GM18517 (cell line): Measurements from ENCODE around the gene ZNF593OS.
A peak's percentile ranks its signal among the peaks of the same experiment; 100 is the strongest.

Source experiments
- ATAC-seq: cut with Tn5 transposase; IDR thresholded peaks from one replicate; pipeline ENCODE4 v1.9.1; 2021; ENCODE audit warnings: mild to moderate bottlenecking, moderate library complexity; ENCODE audit not compliant: unreplicated experiment

The ZNF593OS gene

DNA sequence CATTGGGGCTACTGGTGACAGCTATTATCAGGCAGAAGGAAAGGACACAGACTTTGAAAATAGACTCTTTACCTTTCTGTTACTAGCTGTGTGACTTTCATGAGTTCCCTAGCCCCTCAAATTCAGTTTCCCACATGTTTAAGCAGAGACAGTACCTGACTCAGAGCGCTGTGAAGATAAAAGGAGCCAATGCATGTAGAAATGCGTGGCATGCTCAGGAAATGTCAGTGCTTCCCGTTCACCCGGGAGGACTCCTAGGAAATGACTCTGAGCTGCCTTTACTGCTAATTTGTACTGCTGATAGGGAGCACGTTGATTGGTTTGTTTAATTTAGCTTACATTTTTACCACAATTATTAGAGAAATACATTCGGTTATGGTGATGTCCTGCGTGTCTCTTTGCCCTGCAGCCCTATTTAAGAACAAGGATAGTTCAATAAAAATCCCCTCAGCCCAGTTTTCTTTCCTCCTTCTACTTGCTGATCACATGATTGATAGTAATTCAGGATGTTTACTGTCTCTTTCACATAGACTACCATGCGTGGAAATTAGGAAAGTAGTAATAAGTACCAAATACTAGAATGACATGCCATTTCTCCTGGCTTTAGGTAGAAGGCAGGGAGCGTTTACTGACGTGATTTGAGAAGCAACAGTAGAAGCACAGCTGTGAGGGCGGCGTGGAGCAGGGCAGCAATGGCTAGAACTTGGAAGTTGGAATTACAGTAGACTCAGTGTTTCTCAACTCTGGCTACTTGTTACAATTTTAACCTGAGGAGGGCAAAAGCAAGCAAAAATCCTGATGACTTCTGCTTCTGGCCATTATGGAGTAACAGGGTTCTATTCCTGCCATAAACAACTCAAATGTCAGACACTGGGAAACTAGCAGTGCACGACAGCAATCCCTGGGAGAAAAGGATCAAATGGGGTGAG, 44.1 kb downstream of the ZNF593OS start:
- ATAC-seq: no peak

DNA sequence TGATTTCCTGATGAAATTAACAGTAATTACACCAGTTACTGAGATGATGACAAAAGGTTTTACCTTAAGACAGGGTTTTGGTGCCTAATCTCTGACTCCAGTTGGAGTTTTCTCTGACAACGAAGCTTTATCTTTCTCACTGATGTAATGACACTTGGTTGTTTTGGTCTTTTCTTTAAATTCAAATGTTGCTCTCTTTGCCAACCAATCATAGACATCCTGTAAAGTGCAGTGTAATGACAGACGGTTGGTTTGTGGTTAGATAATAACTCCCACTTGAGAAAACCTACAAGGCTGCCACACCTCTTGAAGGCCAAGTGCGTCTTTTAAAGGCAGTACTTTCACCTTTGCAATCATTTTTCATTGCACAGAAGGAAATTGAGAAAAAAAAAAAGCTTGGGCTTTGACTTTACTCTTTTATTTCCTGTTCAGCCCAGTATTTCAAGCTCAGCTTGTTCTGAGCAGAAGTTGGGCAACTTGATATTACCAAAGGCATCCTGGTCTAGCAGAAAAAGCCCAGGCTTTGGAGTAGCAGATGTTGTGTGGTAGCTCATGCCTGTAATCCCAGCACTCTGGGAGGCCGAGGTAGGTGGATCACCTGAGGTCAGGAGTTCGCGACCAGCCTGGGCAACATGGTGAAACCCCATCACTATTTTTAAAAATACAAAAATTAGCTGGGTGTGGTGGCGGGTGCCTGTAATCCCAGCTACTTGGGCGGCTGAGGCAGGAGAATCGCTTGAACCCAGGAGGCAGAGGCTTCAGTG, 45.1 kb downstream of the ZNF593OS start:
- ATAC-seq: peak; percentile 72

DNA sequence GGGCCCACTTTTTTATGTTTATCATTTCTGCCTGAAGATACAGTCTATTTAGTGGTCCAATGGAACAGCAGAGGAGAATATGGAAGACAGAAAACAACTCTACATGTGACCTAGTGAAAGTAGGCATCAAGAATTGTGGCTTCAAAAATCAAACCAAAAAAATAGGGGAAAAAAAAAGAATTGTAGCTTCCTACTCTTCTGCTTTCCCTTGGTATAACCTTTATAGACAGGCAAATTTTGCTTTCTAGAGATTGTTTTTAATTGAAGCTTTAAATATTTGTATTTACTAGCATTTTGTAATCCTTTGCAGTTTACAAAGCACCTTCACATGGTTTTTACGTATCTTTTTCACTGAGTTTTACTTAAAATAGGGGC, 45.7 kb downstream of the ZNF593OS start:
- no peak for ATAC-seq

DNA sequence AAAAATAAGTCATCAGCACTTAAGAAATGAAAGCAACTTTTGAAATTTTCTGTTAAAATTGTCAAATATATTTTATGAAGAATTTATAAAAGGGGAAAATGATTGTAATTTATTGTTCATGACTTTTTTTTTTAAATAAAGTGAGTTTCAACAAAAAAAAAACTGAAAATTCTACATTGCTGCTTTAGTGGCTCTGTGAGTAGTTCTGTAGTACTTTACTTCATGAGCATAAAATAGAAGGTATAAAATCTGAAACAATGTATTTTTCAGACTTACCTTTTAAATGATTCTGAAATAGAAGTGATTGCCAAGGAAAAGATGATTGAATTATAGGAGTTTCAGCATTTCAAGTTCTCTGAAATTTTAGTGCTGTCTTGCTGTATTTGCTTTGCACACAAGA, 46.2 kb downstream of the ZNF593OS start:
- ATAC-seq: no peak

DNA sequence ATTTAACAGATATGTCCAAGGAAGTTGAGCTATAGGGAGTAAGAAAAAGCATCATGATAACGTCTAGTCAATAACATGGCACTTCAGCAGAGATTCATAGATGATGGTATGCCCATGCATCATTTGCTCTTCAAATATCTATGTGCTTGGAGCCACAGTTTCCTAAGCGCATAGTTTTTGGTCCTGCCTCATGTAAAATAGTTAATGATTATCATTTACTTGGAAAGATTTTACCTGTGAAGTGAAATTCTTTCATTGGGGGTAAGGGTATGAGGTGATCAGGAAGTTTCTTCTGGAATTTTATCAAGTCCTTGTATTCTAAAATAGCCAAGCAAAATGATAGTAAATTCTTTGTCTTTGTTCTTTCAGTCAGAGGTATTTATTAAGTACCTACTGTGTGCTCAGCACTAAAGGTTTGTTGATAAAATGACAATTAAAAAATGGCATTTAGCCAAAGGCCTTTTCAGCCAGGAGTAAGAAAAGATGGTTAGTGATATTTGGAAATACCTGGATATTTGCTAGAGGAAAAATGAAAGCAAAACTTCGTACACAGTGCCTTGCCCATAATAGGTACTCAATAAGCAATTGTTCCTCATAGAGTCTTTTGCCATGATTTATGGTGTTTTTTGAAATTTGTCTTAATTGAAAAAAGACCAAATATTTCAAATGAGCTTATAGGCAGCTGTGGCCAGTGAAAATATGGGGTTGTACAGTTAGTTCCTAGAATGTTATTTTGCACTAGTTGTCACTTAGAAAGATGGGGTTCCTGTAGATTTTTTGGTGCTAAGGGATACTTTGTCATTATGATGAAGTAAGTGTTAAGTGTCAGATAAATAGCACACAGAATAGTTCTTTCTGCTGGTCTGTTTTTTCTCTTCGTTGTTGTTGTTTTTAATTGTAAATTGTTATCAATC, 47.0 kb downstream of the ZNF593OS start:
- ATAC-seq: no peak

DNA sequence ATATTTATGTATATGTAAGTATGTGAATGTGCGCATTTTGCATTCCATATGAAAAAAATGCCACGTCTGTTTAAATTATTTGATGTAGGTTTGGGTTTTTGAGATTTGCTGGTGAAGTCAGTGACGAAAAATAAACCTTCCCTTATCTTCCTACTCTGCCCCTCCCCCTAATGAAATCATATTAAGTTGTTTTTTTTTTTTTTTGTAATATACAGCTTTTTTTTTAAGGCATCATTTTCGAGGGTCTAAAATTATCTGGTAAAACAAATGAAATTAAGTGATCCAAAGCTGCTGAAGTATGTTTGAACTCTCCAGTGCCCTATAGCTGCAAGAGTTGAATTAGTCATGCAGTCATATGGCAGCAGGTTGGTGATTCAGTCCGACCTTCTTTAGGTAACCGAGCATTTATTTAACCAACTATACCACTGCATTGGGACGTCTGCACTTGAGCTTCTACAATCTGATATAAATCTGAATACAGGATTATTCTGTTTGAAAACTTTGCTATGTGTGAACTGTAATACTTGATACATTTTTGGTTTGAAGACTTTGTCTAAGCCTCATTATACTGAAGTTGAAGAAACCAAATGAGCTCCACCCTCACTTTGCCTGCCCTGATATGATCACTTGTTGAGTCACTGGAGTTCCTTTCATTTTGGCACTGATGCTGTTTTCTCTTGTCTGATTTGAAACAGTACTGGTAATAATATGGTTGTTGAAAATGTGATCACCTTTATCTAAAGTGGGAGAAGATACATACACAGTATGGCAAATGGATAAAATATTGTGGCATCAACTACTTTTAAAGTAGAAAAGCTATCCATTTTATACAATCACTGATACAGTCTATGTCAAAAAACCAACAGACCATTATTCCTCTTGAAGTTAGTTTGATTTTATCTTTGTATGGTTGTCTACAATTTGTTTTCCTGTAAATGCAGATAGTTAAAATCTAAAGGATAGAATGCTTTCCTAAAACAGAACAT, 48.4 kb downstream of the ZNF593OS start:
- no peak for ATAC-seq

DNA sequence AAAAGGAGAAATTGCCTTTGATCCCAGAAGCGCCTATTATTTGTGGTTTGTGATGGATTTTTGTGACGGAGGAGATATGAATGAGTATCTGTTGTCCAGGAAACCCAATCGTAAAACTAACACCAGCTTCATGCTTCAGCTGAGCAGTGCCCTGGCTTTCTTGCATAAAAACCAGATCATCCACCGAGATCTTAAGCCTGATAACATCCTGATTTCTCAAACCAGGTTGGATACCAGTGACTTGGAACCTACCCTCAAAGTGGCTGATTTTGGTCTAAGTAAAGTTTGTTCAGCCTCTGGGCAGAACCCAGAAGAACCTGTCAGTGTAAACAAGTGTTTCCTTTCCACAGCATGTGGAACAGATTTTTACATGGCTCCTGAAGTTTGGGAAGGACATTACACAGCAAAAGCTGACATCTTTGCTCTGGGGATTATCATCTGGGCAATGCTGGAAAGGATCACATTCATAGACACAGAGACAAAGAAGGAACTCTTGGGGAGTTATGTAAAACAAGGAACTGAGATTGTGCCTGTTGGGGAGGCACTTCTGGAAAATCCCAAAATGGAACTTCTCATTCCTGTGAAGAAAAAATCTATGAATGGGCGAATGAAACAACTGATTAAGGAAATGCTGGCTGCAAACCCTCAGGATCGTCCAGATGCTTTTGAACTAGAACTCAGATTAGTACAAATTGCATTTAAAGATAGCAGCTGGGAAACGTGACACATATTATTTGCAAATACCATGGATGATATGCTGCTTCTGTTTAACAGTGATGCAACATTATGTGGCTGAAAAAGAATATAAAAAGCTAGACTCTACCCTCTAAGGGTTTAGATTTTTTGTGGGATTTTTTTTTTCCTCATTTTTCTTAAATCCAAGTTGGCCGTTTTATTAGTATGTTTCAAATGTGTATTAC, 49.5 kb downstream of the ZNF593OS start:
- ATAC-seq: no peak

DNA sequence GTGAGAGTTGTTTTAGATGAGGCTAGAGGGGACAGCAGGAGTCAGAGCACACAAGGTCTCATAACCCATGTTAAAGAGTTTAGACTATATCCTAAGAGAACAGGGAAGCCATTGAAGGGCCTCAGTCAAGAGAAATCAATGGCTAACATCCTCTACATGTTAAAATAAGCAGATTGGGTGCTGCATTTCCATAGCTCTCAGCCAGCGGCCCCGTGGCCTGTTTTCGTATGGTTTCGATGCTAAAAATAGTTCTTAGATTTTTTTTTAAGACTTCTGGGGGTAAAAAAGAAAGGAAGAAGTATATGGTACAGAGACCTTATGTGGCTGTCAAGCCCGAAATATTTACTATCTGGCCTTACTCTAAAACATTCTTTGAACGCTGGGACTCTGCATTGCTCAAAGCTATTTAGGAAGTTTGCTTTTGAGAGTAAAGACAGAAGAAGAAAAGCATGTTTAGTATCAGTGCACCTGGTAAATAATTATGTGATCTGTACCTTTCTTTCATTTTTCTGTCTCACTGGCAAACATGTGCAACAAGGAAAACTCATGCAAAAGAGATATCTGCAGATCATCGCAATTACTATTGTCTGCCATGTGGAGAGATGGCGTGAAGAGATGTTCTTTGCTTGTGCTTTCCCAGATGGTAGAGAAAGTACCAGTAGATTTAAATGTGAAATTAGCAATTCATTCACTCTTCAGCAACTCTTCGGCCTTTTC, 51.6 kb downstream of the ZNF593OS start:
- no peak for ATAC-seq
